Measurements from ENCODE around the gene SLFN14.
"Not testable (repeated sequence)": the region's sequence is repeated elsewhere in the genome, so short reads cannot be mapped to it uniquely, and the experiment has no call there.

SLFN14 gene

GRCh38 chr17:35560703-35561102, at the start of gene SLFN14:
Gene SLFN14 (minus strand): TSS chr17:35560819. CDS start chr17:35558062, 2,757 bp downstream.
- DNase-seq, result peak; percentile 100

- no peak for DNase-seq
These were observed 49.2 kb upstream of the SLFN14 start for GRCh38 chr17:35609831-35610230.

GRCh38 chr17:35607239-35607847, 46.7 kb upstream of the SLFN14 start:
- no peak for DNase-seq

GRCh38 chr17:35605678-35606077, 45.1 kb upstream of the SLFN14 start:
- DNase-seq, result no peak

GRCh38 chr17:35603674-35604073, 43.1 kb upstream of the SLFN14 start:
- DNase-seq, result no peak

GRCh38 chr17:35597604-35598003, 37.0 kb upstream of the SLFN14 start:
- no peak for DNase-seq

GRCh38 chr17:35596530-35597233, 36.1 kb upstream of the SLFN14 start:
- no peak for DNase-seq

- no peak for DNase-seq
These were observed 35.5 kb upstream of the SLFN14 start for GRCh38 chr17:35596072-35596471.

GRCh38 chr17:35588196-35588920, 27.7 kb upstream of the SLFN14 start:
- peak; percentile 51 for DNase-seq

GRCh38 chr17:35587074-35587961, 26.7 kb upstream of the SLFN14 start, which contains the start of gene AP2B1:
Gene AP2B1 (plus strand): TSS chr17:35587322. CDS start chr17:35594031, 6,709 bp downstream.
- DNase-seq, result peak; percentile 96

- peak; percentile 24 for DNase-seq
These were observed 26.0 kb upstream of the SLFN14 start for GRCh38 chr17:35586569-35587073.

GRCh38 chr17:35584061-35584460, 23.4 kb upstream of the SLFN14 start:
- DNase-seq, result no peak

- no peak for DNase-seq
These were observed 18.4 kb upstream of the SLFN14 start for GRCh38 chr17:35578929-35579432.

GRCh38 chr17:35578197-35578928, 17.7 kb upstream of the SLFN14 start, which contains the start of gene PEX12:
Gene PEX12 (minus strand): TSS chr17:35578571. CDS start chr17:35578021, 550 bp downstream.
- DNase-seq, result peak; percentile 96

GRCh38 chr17:35577830-35578196, 17.2 kb upstream of the SLFN14 start:
- DNase-seq, result no peak

GRCh38 chr17:35575759-35576158, 15.1 kb upstream of the SLFN14 start:
- no peak for DNase-seq

GRCh38 chr17:35569405-35569804, 8.8 kb upstream of the SLFN14 start:
- no peak for DNase-seq

- peak; percentile 68 for DNase-seq
These were observed 7.9 kb upstream of the SLFN14 start for GRCh38 chr17:35568561-35568960.

GRCh38 chr17:35566968-35567367, 6.3 kb upstream of the SLFN14 start:
- no peak for DNase-seq

GRCh38 chr17:35563181-35563580, 2.6 kb upstream of the SLFN14 start:
- not testable (repeated sequence) for DNase-seq

- peak; percentile 58 for DNase-seq
These were observed 966 bp downstream of the SLFN14 start for GRCh38 chr17:35559495-35560210.
